Measurements from ENCODE around the gene AK3. TPM values are rescaled to one million over a fixed set of nuclear protein-coding genes. Genes with fewer than 3 reads are reported as not detected.

AK3 gene
- total RNA-seq, 1 experiment from 2014 or later: 79.2 TPM

- ChIA-PET CTCF (no interaction called here), POLR2A (ENCODE audit: unreplicated experiment) (no interaction called here)
- no peaks in the 10 kb centered on the region for H3K79me2 ChIP-seq (ENCODE audit: low read length)
- DNase-seq: no peak
- H2AFZ ChIP-seq (ENCODE audit: low read length): no peak overlapping the region
- no peaks in the 10 kb centered on the region for H3K9me3 ChIP-seq (ENCODE audit: low read length)
- H3K9ac ChIP-seq (ENCODE audit: low read length): no peak overlapping the region
- no peaks in the 10 kb centered on the region for H3F3A ChIP-seq (ENCODE audit: low read length, unreplicated experiment)
- ATAC-seq: no peak
- BruUV-seq (replicated peaks): no TSS peak
- intact Hi-C loops (cut with micrococcal nuclease): no loop called here
- TF ChIP-seq CTCF (conservative IDR thresholded peaks at IDR 0.05; ENCODE audit: low read depth, low read length) (no peak), EZH2phosphoT487 (IDR thresholded peaks at IDR 0.05; ENCODE audit: borderline replicate concordance, low read length) (no peak), EZH2 (IDR thresholded peaks at IDR 0.05; ENCODE audit: low read length, unreplicated experiment) (no peak)
- H3K27me3 ChIP-seq (ENCODE audit: low read length): no peaks in the 10 kb centered on the region
- no peaks in the 10 kb centered on the region for H4K20me1 ChIP-seq (ENCODE audit: low read length)
- H3K4me1 ChIP-seq (ENCODE audit: insufficient read depth, low read length): peaks cover 10% of the 10 kb centered on the region; the same call in 1 of the 2 replicates
- no peak overlapping the region for H3K4me2 ChIP-seq (ENCODE audit: low read length)
- no peaks in the 10 kb centered on the region for H3K9me2 ChIP-seq (replicated peaks; ENCODE audit: low read length)
- no peak overlapping the region for H3K27ac ChIP-seq (ENCODE audit: low read length)
- peaks cover 18% of the 10 kb centered on the region for H3K36me3 ChIP-seq (ENCODE audit: low read depth, low read length)
- no peak overlapping the region for H3K4me3 ChIP-seq (ENCODE audit: low read length)
Measured at GRCh38 chr9:4700932-4701331, 40.1 kb downstream of the AK3 start.

- Histone ChIP-seq H3K79me2 (ENCODE audit: low read length) (no peaks in the 10 kb centered on the region), H3K27ac (ENCODE audit: low read length) (no peak overlapping the region), H3K9me3 (ENCODE audit: low read length) (no peaks in the 10 kb centered on the region), H3K4me3 (ENCODE audit: low read length) (no peak overlapping the region), H3K27me3 (ENCODE audit: low read length) (no peaks in the 10 kb centered on the region), H3K4me2 (ENCODE audit: low read length) (no peak overlapping the region), H3K9ac (ENCODE audit: low read length) (no peak overlapping the region), H3K36me3 (ENCODE audit: low read depth, low read length) (peaks cover 18% of the 10 kb centered on the region), H3F3A (ENCODE audit: low read length, unreplicated experiment) (no peaks in the 10 kb centered on the region), H2AFZ (ENCODE audit: low read length) (no peak overlapping the region), H4K20me1 (ENCODE audit: low read length) (no peaks in the 10 kb centered on the region), H3K4me1 (ENCODE audit: insufficient read depth, low read length) (peaks cover 10% of the 10 kb centered on the region; the same call in 1 of the 2 replicates), H3K9me2 (replicated peaks; ENCODE audit: low read length) (no peaks in the 10 kb centered on the region)
- POLR2A ChIA-PET (ENCODE audit: unreplicated experiment): no interaction called here
- intact Hi-C loops (cut with micrococcal nuclease): no loop called here
- DNase-seq: peak; percentile 28
- TF ChIP-seq CTCF (conservative IDR thresholded peaks at IDR 0.05; ENCODE audit: low read depth, low read length) (no peak), EZH2phosphoT487 (IDR thresholded peaks at IDR 0.05; ENCODE audit: borderline replicate concordance, low read length) (no peak), EZH2 (IDR thresholded peaks at IDR 0.05; ENCODE audit: low read length, unreplicated experiment) (no peak)
- ATAC-seq: peak; percentile 46; the same call in 1 of the 2 replicates
- no TSS peak for BruUV-seq (replicated peaks)
- CTCF ChIA-PET: no interaction called here
Measured at GRCh38 chr9:4700091-4700490, 40.9 kb downstream of the AK3 start.

- Histone ChIP-seq H3K36me3 (ENCODE audit: low read depth, low read length) (no peaks in the 10 kb centered on the region; the same call in 1 of the 2 replicates), H3K79me2 (ENCODE audit: low read length) (no peaks in the 10 kb centered on the region), H4K20me1 (ENCODE audit: low read length) (no peaks in the 10 kb centered on the region), H3K27me3 (ENCODE audit: low read length) (no peaks in the 10 kb centered on the region), H3K4me2 (ENCODE audit: low read length) (no peak overlapping the region), H3K27ac (ENCODE audit: low read length) (no peak overlapping the region), H3K4me3 (ENCODE audit: low read length) (no peak overlapping the region), H2AFZ (ENCODE audit: low read length) (no peak overlapping the region), H3K4me1 (ENCODE audit: insufficient read depth, low read length) (no peaks in the 10 kb centered on the region), H3F3A (ENCODE audit: low read length, unreplicated experiment) (no peaks in the 10 kb centered on the region), H3K9ac (ENCODE audit: low read length) (no peak overlapping the region), H3K9me2 (replicated peaks; ENCODE audit: low read length) (no peaks in the 10 kb centered on the region), H3K9me3 (ENCODE audit: low read length) (no peaks in the 10 kb centered on the region)
- TF ChIP-seq EZH2 (IDR thresholded peaks at IDR 0.05; ENCODE audit: low read length, unreplicated experiment) (no peak), CTCF (conservative IDR thresholded peaks at IDR 0.05; ENCODE audit: low read depth, low read length) (no peak), EZH2phosphoT487 (IDR thresholded peaks at IDR 0.05; ENCODE audit: borderline replicate concordance, low read length) (no peak)
- no TSS peak for BruUV-seq (replicated peaks)
- POLR2A ChIA-PET (ENCODE audit: unreplicated experiment): no interaction called here
- intact Hi-C loops (cut with micrococcal nuclease): no loop called here
- CTCF ChIA-PET: no interaction called here
- ATAC-seq: no peak
- no peak for DNase-seq
Measured at GRCh38 chr9:4691795-4692194, 49.2 kb downstream of the AK3 start.
